HepG2 (cell line): ENCODE measurements around the gene NRP1. TPM values are rescaled to one million over a fixed set of nuclear protein-coding genes. Genes with fewer than 3 reads are reported as not detected.

Experiments
- IKZF5 ChIP-seq: IDR thresholded peaks from 2 replicates; pipeline ENCODE4 v1.6.1; 2018; ENCODE audit warnings: missing genetic modification reagents, mild to moderate bottlenecking, missing compliant biosample characterization
- ZNF18 ChIP-seq: sonication (generic); formaldehyde crosslinking; IDR thresholded peaks from 2 replicates; pipeline ENCODE4 v1.8.0; 2022; ENCODE audit warnings: mild to moderate bottlenecking, missing genetic modification reagents; ENCODE audit not compliant: insufficient replicate concordance
- ZNF430 ChIP-seq: sonication (generic); formaldehyde crosslinking; IDR thresholded peaks from 2 replicates; pipeline ENCODE4 v1.9.0; 2021; ENCODE audit warnings: mild to moderate bottlenecking, missing genetic modification reagents
- ZNF703 ChIP-seq: sonication (generic); formaldehyde crosslinking; IDR thresholded peaks from 2 replicates; pipeline ENCODE4 v1.5.1; 2020; ENCODE audit warnings: missing genetic modification reagents, mild to moderate bottlenecking, moderate library complexity, borderline replicate concordance
- ZUFSP ChIP-seq: sonication (generic); formaldehyde crosslinking; IDR thresholded peaks from 2 replicates; pipeline ENCODE4 v1.9.0; 2021; ENCODE audit warnings: missing genetic modification reagents, mild to moderate bottlenecking, borderline replicate concordance
- polyA plus RNA-seq, 8 experiments: library from polyadenylated mRNA; depleted of rRNA in 3 of 8; stranded (reverse) in 7 of 8; unstranded in 1 of 8; fragments of >200 nt; fragmentation: Illumina TruSeq in 4 of 8; extraction: Trizol in 4 of 8; gene quantifications; 2 replicates each; pipeline versions ENCODE4 v1.2.1 to v1.2.3, GENCODE V29; 2011 to 2016; ENCODE audit warnings: low read depth in 4 of 8, missing spikeins in 1 of 8, mixed read lengths in 1 of 8; ENCODE audit not compliant: insufficient read depth in 1 of 8
- total RNA-seq, 5 experiments: library from RNA; depleted of rRNA; stranded (reverse); fragments of >200 nt; fragmentation: Illumina TruSeq; extraction: Trizol; gene quantifications; 2 replicates each; pipeline ENCODE4 v1.2.3, GENCODE V29; 2016; ENCODE audit warnings: low read depth in 1 of 5
- TF ChIP-seq, protein P1 (sequence below): sonication (generic); formaldehyde crosslinking; IDR thresholded peaks from 2 replicates; pipeline ENCODE4 v1.5.0; 2020; ENCODE audit warnings: missing genetic modification reagents, mild to moderate bottlenecking, borderline replicate concordance

Gene NRP1
- total and polyA plus RNA-seq, 2 of the 13 experiments (the other 11 are each of a cell fraction or from before 2014, with no cell fraction given): 5.3 to 5.8 TPM

DNA sequence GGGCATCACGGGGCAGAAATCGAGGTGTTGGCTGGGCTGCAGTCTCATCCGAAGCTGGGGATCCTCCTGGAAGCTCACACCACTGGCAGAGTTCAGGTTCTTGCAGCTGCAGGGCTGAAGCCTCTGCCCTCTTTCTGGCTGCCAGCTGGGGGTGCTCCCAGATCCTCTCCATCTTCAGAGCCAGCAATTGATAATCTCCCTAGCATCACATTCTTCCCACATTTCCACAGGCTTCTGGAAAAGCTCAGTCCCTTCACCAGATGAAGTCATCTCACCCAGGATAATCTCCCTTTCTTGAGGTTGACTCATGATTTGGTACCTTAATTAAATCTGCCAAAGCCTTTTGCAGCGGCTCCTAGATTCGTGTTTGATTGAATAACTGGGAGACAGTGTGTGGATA is 55.2 kb downstream of the NRP1 start (continued):
- no peak for TF ChIP-seq ZNF18 (CRISPR knock-in tag)
- TF ChIP-seq IKZF5 (CRISPR knock-in tag): no peak
- TF ChIP-seq ZNF703 (CRISPR knock-in tag): no peak
- TF ChIP-seq ZUFSP (CRISPR knock-in tag): no peak
- TF ChIP-seq, protein P1, sequence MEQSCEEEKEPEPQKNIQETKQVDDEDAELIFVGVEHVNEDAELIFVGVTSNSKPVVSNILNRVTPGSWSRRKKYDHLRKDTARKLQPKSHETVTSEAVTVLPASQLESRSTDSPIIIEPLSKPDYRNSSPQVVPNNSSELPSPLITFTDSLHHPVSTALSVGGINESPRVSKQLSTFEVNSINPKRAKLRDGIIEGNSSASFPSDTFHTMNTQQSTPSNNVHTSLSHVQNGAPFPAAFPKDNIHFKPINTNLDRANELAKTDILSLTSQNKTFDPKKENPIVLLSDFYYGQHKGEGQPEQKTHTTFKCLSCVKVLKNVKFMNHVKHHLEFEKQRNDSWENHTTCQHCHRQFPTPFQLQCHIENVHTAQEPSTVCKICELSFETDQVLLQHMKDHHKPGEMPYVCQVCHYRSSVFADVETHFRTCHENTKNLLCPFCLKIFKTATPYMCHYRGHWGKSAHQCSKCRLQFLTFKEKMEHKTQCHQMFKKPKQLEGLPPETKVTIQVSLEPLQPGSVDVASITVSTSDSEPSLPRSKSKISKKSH (CRISPR knock-in tag): no peak
- no peak for TF ChIP-seq ZNF430 (CRISPR knock-in tag)
